HG02840 (cell line): ENCODE data around the gene SIK1.
"Not testable (repeated sequence)": the region's sequence is repeated elsewhere in the genome, so short reads cannot be mapped to it uniquely, and the experiment has no call there.

Experiments used
- ATAC-seq: cut with Tn5 transposase; IDR thresholded peaks from one replicate; pipeline ENCODE4 v1.9.1; 2021; ENCODE audit warnings: mild to moderate bottlenecking, moderate library complexity, moderate number of reproducible peaks; ENCODE audit not compliant: unreplicated experiment, low FRiP score

SIK1 gene

GRCh38 chr21:43398533-43398932, 28.4 kb downstream of the SIK1 start:
- ATAC-seq = not testable (repeated sequence)

GRCh38 chr21:43398000-43398399, 28.9 kb downstream of the SIK1 start:
- not testable (repeated sequence) for ATAC-seq

- not testable (repeated sequence) for ATAC-seq
These were observed 29.5 kb downstream of the SIK1 start for GRCh38 chr21:43397439-43397808.

GRCh38 chr21:43396788-43397438, 30.0 kb downstream of the SIK1 start:
- ATAC-seq = not testable (repeated sequence)

- not testable (repeated sequence) for ATAC-seq
These were observed 43.6 kb downstream of the SIK1 start for GRCh38 chr21:43383351-43383750.

- not testable (repeated sequence) for ATAC-seq
These were observed 44.0 kb downstream of the SIK1 start for GRCh38 chr21:43382902-43383301.

GRCh38 chr21:43380852-43381533, 45.9 kb downstream of the SIK1 start:
- ATAC-seq = not testable (repeated sequence)

- not testable (repeated sequence) for ATAC-seq
These were observed 46.6 kb downstream of the SIK1 start for GRCh38 chr21:43380337-43380736.

- ATAC-seq = not testable (repeated sequence)
These were observed 47.3 kb downstream of the SIK1 start for GRCh38 chr21:43379626-43380122.

GRCh38 chr21:43376478-43376882, 50.5 kb downstream of the SIK1 start:
- ATAC-seq = no peak

- no peak for ATAC-seq
These were observed 51.0 kb downstream of the SIK1 start for GRCh38 chr21:43375837-43376477.

- ATAC-seq = no peak
These were observed 51.7 kb downstream of the SIK1 start for GRCh38 chr21:43375006-43375836.

- no peak for ATAC-seq
These were observed 52.6 kb downstream of the SIK1 start for GRCh38 chr21:43374228-43374885.

- no peak for ATAC-seq
These were observed 53.3 kb downstream of the SIK1 start for GRCh38 chr21:43373362-43374227.

- ATAC-seq = no peak
These were observed 54.1 kb downstream of the SIK1 start for GRCh38 chr21:43372663-43373361.

GRCh38 chr21:43371786-43372185, 55.1 kb downstream of the SIK1 start:
- ATAC-seq = no peak

GRCh38 chr21:43370888-43371570, 55.9 kb downstream of the SIK1 start:
- no peak for ATAC-seq

GRCh38 chr21:43370091-43370658, 56.8 kb downstream of the SIK1 start:
- ATAC-seq = no peak
